GM13976 (cell line): ENCODE measurements around the gene OXSR1.
"Not testable (repeated sequence)": the region's sequence is repeated elsewhere in the genome, so short reads cannot be mapped to it uniquely, and the experiment has no call there.

Source experiments
- DNase-seq: peaks from one replicate; pipeline ENCODE4 v3.0.0; 2012; ENCODE audit warnings: low spot score
- CTCF ChIP-seq: IDR thresholded peaks from 2 replicates; pipeline ENCODE4 v1.5.1; 2012; ENCODE audit warnings: borderline replicate concordance, mild to moderate bottlenecking; ENCODE audit not compliant: insufficient read depth; ENCODE audit errors: extremely low read depth, missing control alignments, control extremely low read depth
- in situ Hi-C: fragments of 300-500 bp; cut with MboI; formaldehyde crosslinking; loops from one replicate; pipeline ENCODE4 v1.12.0; 2022; ENCODE audit warnings: low sequenced_read_pairs, mixed read lengths, inconsistent platforms; ENCODE audit not compliant: unreplicated experiment

OXSR1 gene

GRCh38 chr3:38128303-38128655, 37.1 kb upstream of the OXSR1 start:
- TF ChIP-seq CTCF = no peak
- DNase-seq = no peak
- in situ Hi-C loops = loop anchor here (25.0 kb wide), 1 partner anchor 359 kb away; the partner anchor contains the start of gene EXOG

- in situ Hi-C loops = loop anchor here (25.0 kb wide), 1 partner anchor 358 kb away; the partner anchor contains the start of gene EXOG
- TF ChIP-seq CTCF = no peak
- DNase-seq = no peak
Observed at GRCh38 chr3:38129058-38129457, 36.3 kb upstream of the OXSR1 start.

GRCh38 chr3:38130631-38131065, 34.7 kb upstream of the OXSR1 start:
- no peak for TF ChIP-seq CTCF
- DNase-seq = no peak
- in situ Hi-C loops = loop anchor here (25.0 kb wide), 1 partner anchor 357 kb away; the partner anchor contains the start of gene EXOG

- in situ Hi-C loops = loop anchor here (25.0 kb wide), 1 partner anchor 356 kb away; the partner anchor contains the start of gene EXOG
- DNase-seq = peak; percentile 52
- peak; percentile 40 for TF ChIP-seq CTCF
Observed at GRCh38 chr3:38131621-38132369, 33.5 kb upstream of the OXSR1 start.

- no peak for DNase-seq
- in situ Hi-C loops = loop anchor here (25.0 kb wide), 1 partner anchor 354 kb away; the partner anchor contains the start of gene EXOG
- TF ChIP-seq CTCF = no peak
Observed at GRCh38 chr3:38133209-38133556, 32.2 kb upstream of the OXSR1 start.

GRCh38 chr3:38133557-38134405, 31.6 kb upstream of the OXSR1 start:
- no peak for TF ChIP-seq CTCF
- in situ Hi-C loops = loop anchor here (25.0 kb wide), 1 partner anchor 354 kb away; the partner anchor contains the start of gene EXOG
- no peak for DNase-seq

- not testable (repeated sequence) for DNase-seq
- in situ Hi-C loops = loop anchor here (25.0 kb wide), 1 partner anchor 353 kb away; the partner anchor contains the start of gene EXOG
Observed at GRCh38 chr3:38134517-38135143, 30.7 kb upstream of the OXSR1 start.

- DNase-seq = not testable (repeated sequence)
- in situ Hi-C loops = loop anchor here (25.0 kb wide), 1 partner anchor 352 kb away; the partner anchor contains the start of gene EXOG
Observed at GRCh38 chr3:38135621-38136277, 29.6 kb upstream of the OXSR1 start.
